ACC112 (cell line): Measurements from ENCODE around the gene SLC43A2.

Source experiments
- H2AFZ ChIP-seq: fragments of 200-600 bp; sonication (generic); one replicate; pipeline ENCODE4 v1.6.0; 2017; ENCODE audit warnings: antibody characterized with exemption, low read length; ENCODE audit not compliant: unreplicated experiment
- H3K27ac ChIP-seq: fragments of 200-600 bp; sonication (generic); 2 replicates; pipeline ENCODE4 v1.5.1; 2014; ENCODE audit warnings: low read depth, mild to moderate bottlenecking, antibody characterized with exemption, low read length, moderate library complexity
- H3K27me3 ChIP-seq: fragments of 200-600 bp; sonication (generic); 2 replicates; pipeline ENCODE4 v1.6.1; 2014; ENCODE audit warnings: mild to moderate bottlenecking, antibody characterized with exemption, low read length, moderate library complexity, mixed read lengths; ENCODE audit not compliant: insufficient read depth
- H3K36me3 ChIP-seq: fragments of 200-600 bp; sonication (generic); 2 replicates; pipeline ENCODE4 v1.6.1; 2016; ENCODE audit warnings: mild to moderate bottlenecking, antibody characterized with exemption, low read length, moderate library complexity, mixed read lengths; ENCODE audit not compliant: insufficient read depth
- H3K4me1 ChIP-seq: fragments of 200-600 bp; sonication (generic); one replicate; pipeline ENCODE4 v1.6.1; 2016; ENCODE audit warnings: low read length, mixed read lengths; ENCODE audit not compliant: insufficient read depth, unreplicated experiment, control insufficient read depth
- H3K4me3 ChIP-seq: fragments of 200-600 bp; sonication (generic); 2 replicates; pipeline ENCODE4 v1.5.1; 2014; ENCODE audit warnings: mild to moderate bottlenecking, low read depth, low read length
- H3K79me2 ChIP-seq: fragments of 200-600 bp; sonication (generic); one replicate; pipeline ENCODE4 v1.6.0; 2016; ENCODE audit warnings: low read length; ENCODE audit not compliant: control insufficient read depth, unreplicated experiment, insufficient read depth

SLC43A2 gene

DNA sequence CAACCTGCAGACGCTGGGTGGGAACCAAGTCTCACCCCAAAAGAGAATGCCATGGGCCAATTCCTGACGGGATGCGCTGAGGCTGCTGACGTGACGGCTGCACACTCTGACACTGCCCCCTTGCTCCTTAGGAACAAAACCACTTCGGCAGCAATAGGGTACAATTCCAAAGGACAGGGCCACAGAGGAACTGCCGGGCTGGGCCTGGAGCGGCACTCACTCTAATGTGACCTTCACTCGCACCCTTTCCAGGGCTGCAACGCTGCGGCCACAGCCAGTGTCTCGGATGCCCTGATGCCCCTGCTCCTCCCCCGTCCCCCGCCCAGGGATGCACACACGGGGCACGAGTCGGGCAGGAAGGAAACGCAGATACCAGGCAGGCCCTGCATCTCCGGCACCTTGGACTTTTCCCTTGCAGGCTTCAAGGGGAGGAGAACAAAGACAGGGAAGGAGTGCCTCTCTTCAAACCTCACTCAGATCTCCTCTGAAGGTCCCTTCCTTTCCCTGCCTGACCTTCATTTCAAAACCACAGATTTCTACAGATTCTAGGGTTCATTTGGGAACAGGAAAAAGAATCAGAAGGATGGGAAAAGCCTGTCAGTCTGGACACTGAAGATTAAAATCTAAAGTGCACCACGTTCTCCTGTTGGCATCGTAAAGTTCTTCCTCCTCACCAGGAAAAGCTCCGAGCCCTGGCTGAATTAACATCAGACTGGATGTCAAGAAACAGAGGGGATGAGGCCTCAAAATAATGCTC, 68.4 kb downstream of the SLC43A2 start:
- H2AFZ ChIP-seq: no peak overlapping the region
- H3K4me3 ChIP-seq: no peak overlapping the region
- peaks cover 58% of the 10 kb centered on the region for H3K79me2 ChIP-seq
- peaks cover 23% of the 10 kb centered on the region for H3K4me1 ChIP-seq
- H3K27me3 ChIP-seq: no peaks in the 10 kb centered on the region
- no peak overlapping the region for H3K27ac ChIP-seq
- no peaks in the 10 kb centered on the region for H3K36me3 ChIP-seq

DNA sequence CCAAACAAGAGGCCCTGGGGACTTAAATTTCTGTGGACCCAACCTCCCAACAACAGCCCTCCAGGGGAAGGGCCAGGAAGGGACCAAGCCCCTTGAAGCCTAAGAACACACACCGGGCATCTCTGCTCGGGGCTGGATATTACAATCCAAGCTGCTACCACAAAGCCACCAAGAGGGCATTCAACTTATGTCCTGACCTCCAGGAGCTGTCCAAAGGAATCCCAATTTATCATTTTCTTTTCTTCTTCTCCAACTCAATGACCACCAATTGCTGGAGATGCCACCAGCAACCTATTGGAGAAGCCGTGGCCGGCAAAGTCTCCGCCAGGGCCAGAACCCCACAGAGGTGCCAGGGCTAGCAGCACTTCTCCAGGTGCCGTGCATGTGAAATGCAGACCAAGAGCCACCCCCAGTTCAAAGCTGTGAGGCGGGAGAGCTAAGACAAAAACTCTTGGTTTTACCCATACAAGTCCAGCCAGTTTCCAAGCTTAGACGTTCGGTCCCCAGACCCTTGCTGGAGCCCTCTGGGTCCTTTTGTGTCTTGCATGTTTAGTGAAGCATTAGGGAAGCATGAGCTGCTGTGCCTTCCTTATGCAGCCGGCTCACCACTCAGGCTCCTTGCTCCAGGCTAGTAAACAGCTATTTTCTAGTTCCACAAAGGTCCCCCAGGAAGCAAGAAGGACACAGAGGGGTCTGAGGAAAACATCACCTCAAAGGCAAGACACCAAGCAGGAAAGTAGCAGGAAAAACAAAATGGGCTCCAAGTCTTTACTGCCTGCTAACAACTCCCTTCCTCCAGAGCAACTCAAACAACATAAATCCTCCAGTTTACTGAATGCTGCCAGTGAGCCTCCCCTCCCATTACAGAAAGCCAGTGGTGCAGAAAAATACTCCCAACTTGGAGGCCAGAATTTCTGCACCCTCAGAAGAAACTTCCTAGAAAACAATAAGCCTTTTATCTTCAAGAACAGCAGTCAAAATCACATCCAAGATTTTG, 69.3 kb downstream of the SLC43A2 start:
- no peak overlapping the region for H2AFZ ChIP-seq
- peaks cover 66% of the 10 kb centered on the region for H3K79me2 ChIP-seq
- no peaks in the 10 kb centered on the region for H3K27me3 ChIP-seq
- 0 out of 2 replicates have a peak, but pooled peaks cover 2% of the 10 kb centered on the region for H3K36me3 ChIP-seq
- peaks cover 23% of the 10 kb centered on the region for H3K4me1 ChIP-seq
- H3K27ac ChIP-seq: no peak overlapping the region
- no peak overlapping the region for H3K4me3 ChIP-seq

DNA sequence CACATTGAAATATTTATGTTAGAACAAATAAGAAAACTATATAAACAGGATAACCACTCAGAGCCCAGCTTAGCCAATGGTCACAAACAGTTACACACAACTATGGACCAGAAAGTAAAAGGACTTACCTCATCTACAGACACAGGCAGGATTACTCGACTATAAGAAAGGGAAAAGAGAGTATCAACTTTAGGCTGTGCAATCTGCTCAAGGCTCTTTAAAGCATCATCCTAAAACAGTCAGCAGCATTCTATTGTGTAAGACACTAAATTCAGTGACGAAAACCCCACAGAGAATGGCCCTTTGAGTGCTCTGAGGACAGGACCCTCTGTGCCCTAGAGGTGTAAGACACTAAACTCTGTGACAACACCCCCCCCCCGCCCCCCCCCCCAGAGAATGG, 70.2 kb downstream of the SLC43A2 start:
- H3K79me2 ChIP-seq: peaks cover 69% of the 10 kb centered on the region
- H3K27me3 ChIP-seq: no peaks in the 10 kb centered on the region

DNA sequence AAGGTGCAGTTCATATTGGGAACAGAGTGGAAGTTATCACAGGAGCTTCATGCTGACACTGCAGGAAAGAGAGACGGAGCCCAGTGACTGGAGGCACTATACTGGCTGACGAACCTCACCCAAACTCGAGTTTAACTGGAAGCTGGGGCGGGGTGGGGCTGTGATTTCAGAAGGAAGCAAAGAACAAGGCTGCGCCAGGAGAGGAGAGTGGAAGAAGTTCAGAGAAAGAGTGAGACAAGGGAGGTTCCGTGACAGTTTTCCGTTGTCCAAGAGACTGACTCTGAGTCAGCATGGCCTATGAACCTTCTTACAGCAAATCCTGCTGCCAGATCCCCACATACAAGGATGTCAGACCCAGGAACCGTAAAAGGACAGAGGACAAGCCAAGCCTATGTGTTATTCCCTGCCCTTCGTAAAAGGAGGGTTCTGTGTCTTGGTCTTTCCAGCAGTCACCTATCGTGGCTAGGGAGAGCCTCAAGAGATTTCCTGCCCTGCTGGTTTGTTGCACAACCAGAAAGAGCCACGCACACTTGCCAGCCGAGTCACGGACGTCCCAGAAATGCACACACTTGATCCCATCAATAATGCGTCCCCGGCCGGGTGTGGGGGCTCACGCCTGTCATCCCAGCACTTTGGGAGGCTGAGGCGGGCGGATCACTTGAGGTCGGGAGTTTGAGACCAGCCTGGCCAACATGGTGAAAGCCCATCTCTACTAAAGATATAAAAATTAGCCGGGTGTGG, 71.1 kb downstream of the SLC43A2 start:
- no peak overlapping the region for H3K4me3 ChIP-seq
- H3K79me2 ChIP-seq: peaks cover 69% of the 10 kb centered on the region

More for the DNA sequence above, 70.2 kb downstream of the SLC43A2 start:
- H3K4me1 ChIP-seq: peaks cover 23% of the 10 kb centered on the region
- no peak overlapping the region; the same call in 1 of the 2 replicates for H3K27ac ChIP-seq
- no peak overlapping the region for H3K4me3 ChIP-seq
- no peak overlapping the region for H2AFZ ChIP-seq
- H3K36me3 ChIP-seq: 0 out of 2 replicates have a peak, but pooled peaks cover 2% of the 10 kb centered on the region

DNA sequence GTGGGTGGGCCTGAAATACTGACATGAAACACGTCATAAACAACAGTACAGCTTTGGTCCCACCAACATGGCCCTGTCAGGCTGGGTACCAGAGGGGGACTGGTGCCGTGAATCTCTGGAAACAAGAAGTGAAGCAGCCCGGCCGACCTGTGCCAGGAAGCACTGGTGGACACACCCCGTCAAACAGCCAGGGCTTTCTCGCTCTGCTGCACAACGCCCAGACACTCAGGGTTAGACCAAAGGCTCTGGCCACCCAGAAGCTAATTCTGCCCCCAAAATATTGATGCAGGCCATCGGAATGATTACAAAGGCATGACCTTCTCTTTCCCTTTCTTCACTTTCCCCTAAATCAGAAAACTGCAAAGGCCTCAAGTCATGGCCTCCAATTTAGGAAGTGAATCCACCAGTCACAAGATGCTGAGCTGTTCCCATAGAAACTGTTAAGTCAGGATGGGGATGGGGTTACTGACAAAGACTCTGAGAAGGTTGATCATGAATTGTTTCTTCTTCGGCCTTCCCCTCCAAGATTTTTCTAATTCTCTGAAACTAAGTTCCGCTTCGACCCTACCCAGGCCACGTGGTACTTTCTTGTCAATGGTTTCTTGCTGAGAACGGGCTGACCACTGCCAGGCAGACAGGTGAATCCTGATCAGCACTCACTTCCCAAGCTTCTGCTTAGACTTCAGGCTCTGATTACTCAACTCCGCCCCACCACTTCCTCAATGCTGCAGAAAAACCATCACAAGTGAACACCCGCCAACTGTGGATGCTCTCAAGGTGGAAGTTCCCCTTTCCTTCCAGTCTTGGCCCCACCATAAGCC, 72.8 kb downstream of the SLC43A2 start:
- H2AFZ ChIP-seq: no peak overlapping the region
- H3K4me1 ChIP-seq: peaks cover 17% of the 10 kb centered on the region
- no peak overlapping the region for H3K27ac ChIP-seq
- H3K27me3 ChIP-seq: no peaks in the 10 kb centered on the region
- H3K4me3 ChIP-seq: no peak overlapping the region
- peaks cover 8% of the 10 kb centered on the region for H3K36me3 ChIP-seq
- H3K79me2 ChIP-seq: peaks cover 57% of the 10 kb centered on the region

More for the DNA sequence above, 71.1 kb downstream of the SLC43A2 start:
- peaks cover 23% of the 10 kb centered on the region for H3K4me1 ChIP-seq
- H2AFZ ChIP-seq: no peak overlapping the region
- no peaks in the 10 kb centered on the region for H3K27me3 ChIP-seq
- peaks cover 3% of the 10 kb centered on the region; the same call in 1 of the 2 replicates for H3K36me3 ChIP-seq
- H3K27ac ChIP-seq: peak overlapping the region; percentile 58

DNA sequence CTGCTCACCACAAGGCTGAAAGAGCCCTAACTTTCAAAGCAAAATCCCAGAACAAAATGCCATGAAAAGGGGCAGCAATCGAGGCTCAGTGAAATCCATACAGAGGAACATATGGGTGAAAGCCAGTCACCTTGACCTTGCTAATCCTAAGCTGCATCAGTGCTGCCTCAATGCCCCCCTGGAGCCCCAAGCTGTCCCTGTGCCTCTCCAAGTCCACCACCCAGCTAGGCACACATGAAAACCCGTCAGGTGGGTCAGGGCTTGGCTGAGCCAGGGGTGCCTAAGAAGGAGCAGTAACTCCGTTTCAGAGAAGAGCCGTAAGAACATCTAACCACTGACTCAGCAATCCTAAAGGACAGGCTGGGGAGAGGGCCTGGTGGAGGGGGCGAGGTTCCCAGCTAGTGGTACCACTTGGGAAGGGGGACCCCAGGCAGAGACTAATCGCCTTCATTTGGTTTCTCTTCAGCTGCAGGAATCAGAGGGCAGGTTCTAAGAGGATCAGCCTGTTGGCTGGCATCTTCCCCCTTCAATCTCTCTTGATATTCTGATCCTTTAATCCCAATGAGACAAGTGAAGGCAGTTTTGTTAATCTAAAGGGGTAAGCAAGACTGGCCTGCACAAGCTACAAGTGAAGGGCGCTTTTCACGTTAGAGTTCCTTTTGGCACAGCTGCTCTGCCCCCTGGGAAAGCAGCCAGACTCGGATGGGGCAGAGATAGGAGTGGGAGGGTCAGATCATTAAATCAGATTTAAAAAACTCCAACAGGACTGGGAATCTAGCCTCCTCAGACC, 73.7 kb downstream of the SLC43A2 start:
- peaks cover 48% of the 10 kb centered on the region for H3K79me2 ChIP-seq
- H3K27me3 ChIP-seq: no peaks in the 10 kb centered on the region
- H2AFZ ChIP-seq: no peak overlapping the region
- H3K4me3 ChIP-seq: no peak overlapping the region
- no peak overlapping the region for H3K27ac ChIP-seq
- peaks cover 10% of the 10 kb centered on the region for H3K36me3 ChIP-seq
- H3K4me1 ChIP-seq: peaks cover 10% of the 10 kb centered on the region

DNA sequence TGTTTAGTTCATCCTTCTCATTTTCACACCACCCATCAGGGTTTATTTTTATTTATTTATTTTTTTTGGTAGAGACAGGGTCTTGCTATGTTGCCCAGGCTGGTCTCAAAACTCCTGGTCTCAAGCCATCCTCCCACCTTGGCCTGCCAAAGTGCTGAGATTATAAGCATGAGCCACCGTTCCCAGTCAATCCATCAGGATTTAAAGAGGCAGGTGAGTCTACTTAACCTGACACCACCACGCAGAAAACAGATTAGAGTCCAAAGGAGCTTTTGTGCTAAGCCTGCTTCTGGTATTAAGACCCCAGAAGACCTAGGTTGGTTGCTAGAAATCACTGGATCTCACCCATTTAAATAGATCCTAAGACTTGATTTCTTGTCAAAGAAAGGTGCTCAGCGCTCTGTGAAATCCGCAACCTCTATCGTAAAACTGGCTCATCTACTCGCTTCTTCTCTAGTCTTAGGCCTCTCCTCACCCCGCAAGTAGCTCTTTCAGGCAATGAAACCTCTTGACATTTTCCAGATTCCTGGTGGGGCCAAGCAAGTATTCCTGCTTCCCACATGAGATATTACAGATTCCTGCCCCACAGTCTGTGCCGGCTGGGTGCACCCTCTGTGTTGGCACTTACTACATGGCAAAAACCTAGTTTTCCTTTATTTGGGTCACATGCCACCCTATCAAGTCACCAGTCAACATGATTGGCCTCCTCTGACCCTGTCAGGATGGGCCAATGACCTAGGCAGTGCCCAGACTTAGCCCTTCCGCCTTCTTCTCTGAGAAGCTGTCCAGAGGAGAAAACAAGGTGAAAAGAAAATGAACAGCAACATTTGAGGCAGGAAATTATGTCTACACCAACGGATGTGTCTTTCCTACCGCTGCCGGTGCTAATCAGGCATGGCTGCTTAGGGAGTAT, 75.0 kb downstream of the SLC43A2 start:
- Histone ChIP-seq H2AFZ (no peak overlapping the region), H3K36me3 (peaks cover 10% of the 10 kb centered on the region), H3K4me3 (no peak overlapping the region), H3K79me2 (peaks cover 34% of the 10 kb centered on the region), H3K27me3 (no peaks in the 10 kb centered on the region), H3K27ac (no peak overlapping the region), H3K4me1 (peaks cover 10% of the 10 kb centered on the region)

DNA sequence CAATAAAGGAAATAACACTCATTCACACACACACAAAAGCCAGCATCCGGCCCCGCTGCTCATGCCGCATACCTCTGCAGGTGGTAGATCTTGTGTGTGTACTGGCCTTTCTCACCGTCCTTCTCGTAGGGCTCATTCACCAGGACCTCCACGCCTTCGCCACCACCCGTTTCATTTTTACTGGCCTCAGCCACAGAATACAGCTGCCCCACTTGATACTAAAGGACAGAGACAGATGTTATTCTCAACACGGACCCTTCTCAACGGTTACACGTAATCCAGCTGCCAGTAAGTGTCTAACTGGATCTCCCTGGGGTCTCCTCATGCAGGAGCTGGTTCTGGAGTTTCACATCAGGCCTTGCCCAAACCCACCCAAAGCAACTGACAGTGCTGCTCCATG, 75.7 kb downstream of the SLC43A2 start:
- Histone ChIP-seq H3K36me3 (peaks cover 13% of the 10 kb centered on the region), H3K4me3 (no peak overlapping the region), H2AFZ (no peak overlapping the region), H3K4me1 (peaks cover 10% of the 10 kb centered on the region), H3K27me3 (no peaks in the 10 kb centered on the region), H3K27ac (no peak overlapping the region), H3K79me2 (peaks cover 29% of the 10 kb centered on the region)
